ENCODE data around the gene NDUFV1.

- TF ChIP-seq TAF1 (IDR thresholded peaks at IDR 0.05; ENCODE audit: borderline replicate concordance, low read depth, low read length) (no peak), POLR2A (IDR thresholded peaks at IDR 0.05; ENCODE audit: low read depth, low read length) (no peak), POLR2AphosphoS5 (IDR thresholded peaks at IDR 0.05; ENCODE audit: low read depth, low read length) (no peak)
These were observed 6.0 kb downstream of the NDUFV1 start for GRCh38 chr11:67612751-67613150.
